GM21390 (cell line): ENCODE measurements around the gene GJA3.

Experiments
- ATAC-seq: cut with Tn5 transposase; IDR thresholded peaks from one replicate; pipeline ENCODE4 v1.9.1; 2021; ENCODE audit not compliant: unreplicated experiment

The GJA3 gene

GRCh38 chr13:20129076-20129475 lies 31.8 kb downstream of the GJA3 start:
- ATAC-seq: no peak

DNA sequence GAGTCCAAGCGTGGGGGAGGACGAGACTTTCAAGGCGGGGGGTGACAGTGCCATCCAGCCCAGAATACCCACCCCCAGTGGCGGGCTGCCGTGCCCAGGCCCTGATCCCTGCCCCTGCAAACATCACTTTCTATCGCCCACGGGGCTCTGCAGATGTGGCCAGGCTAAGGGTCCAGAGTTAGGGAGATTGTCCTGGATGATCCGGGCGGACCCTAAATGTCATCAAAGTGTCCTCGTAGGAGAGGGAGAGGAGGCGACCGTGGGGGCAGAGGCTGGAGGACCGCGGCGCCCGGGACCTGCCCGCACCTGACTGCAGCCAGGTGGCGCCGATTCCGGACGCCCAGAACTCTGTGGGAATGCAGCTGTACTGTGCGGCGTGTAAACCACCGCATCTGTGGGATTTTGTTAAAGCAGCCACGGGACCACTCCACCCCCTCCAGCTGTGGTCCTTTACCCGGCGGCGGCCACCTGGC lies 32.4 kb downstream of the GJA3 start:
- no peak for ATAC-seq

- ATAC-seq: peak; percentile 70
Measured at GRCh38 chr13:20127562-20128458, 33.0 kb downstream of the GJA3 start.

DNA sequence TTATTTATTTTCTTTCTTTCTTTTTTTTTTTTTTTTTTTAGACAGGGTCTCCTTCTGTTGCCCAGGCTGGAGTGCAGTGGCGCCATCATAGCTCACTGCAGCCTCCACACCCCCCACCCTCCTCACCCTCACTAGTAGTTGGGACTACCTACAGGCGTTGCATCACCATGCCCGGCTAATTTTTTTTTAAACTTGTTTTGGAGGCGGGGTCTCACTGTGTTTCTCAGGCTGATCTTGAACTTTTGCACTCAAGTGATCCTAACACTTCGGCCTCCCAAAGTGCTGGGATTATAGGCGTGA lies 33.6 kb downstream of the GJA3 start:
- ATAC-seq: peak; percentile 23

GRCh38 chr13:20126541-20127261 lies 34.2 kb downstream of the GJA3 start:
- no peak for ATAC-seq

- no peak for ATAC-seq
Measured at GRCh38 chr13:20125783-20126165, 35.1 kb downstream of the GJA3 start.

GRCh38 chr13:20125129-20125782 lies 35.6 kb downstream of the GJA3 start:
- ATAC-seq: no peak

DNA sequence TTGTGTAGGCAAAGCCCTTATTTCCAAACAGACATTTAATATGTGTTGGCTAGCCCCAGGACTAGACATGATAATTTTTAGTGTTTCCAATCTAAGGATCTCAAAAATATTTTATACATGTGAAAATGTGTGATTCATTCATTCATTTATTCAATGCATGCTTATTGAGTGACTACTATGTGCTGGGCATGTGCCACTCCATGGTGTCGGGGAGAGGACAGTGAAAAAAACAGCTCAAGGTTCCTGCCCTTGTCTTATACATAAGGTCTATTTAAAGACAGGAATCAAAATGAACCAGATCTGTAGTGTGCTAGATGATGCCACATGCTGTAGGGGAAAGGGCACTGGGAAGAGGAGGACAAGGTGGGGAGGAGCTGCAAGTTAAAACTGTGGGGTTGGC lies 36.5 kb downstream of the GJA3 start:
- ATAC-seq: no peak

GRCh38 chr13:20121159-20121525 lies 39.7 kb downstream of the GJA3 start:
- ATAC-seq: no peak

GRCh38 chr13:20119960-20120359 lies 40.9 kb downstream of the GJA3 start:
- no peak for ATAC-seq

GRCh38 chr13:20118268-20119140 lies 42.3 kb downstream of the GJA3 start:
- peak; percentile 29 for ATAC-seq

GRCh38 chr13:20116213-20116612 lies 44.6 kb downstream of the GJA3 start:
- ATAC-seq: no peak

- no peak for ATAC-seq
Measured at GRCh38 chr13:20114066-20114610, 46.7 kb downstream of the GJA3 start.

DNA sequence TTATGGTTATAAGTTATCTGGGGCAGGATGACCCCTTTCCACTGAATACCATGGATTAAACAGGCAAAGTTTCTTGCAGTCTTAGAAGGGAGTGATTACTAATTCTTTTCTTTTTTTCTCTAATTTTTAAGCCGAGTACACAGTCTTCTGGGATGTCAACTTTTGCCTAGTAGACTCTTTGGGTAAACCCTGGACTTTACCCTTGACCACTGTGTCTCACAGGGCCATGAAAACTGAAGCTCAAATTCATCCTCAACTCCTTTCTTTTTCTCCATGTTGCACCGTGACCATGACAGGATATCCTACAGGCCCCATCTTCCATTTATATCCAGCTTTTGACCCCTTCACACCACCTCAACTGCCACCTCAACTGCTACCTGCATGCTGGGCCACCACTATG lies 51.8 kb downstream of the GJA3 start:
- no peak for ATAC-seq

GRCh38 chr13:20106742-20107141 lies 54.1 kb downstream of the GJA3 start:
- no peak for ATAC-seq

GRCh38 chr13:20105161-20105689 lies 55.6 kb downstream of the GJA3 start:
- no peak for ATAC-seq

GRCh38 chr13:20102525-20103180 lies 58.2 kb downstream of the GJA3 start:
- ATAC-seq: no peak

- ATAC-seq: no peak
Measured at GRCh38 chr13:20101467-20102316, 59.2 kb downstream of the GJA3 start.

GRCh38 chr13:20099319-20099718 lies 61.5 kb downstream of the GJA3 start:
- no peak for ATAC-seq
